Keratinocyte (primary cell): ENCODE data around the gene NGEF. TPM values are rescaled to one million over a fixed set of nuclear protein-coding genes. Genes with fewer than 3 reads are reported as not detected.

Experiments
- DNase-seq: peaks from one replicate; pipeline ENCODE4 v3.0.0-alpha.2; 2011; ENCODE audit warnings: low read depth, missing footprints, low spot score
- FAIRE-seq: peaks from 2 replicates; lab custom pipeline; 2011; peaks lifted over from hg19 to GRCh38; lab: Jason Lieb, UNC
- H2AFZ ChIP-seq: 2 replicates; pipeline ENCODE4 v1.6.0; 2012; ENCODE audit warnings: low read length, control low read depth, inconsistent platforms; ENCODE audit not compliant: control insufficient read depth
- H3K27ac ChIP-seq: 2 replicates; pipeline ENCODE4 v1.5.1; 2011; ENCODE audit warnings: low read length; ENCODE audit not compliant: control insufficient read depth, insufficient read depth
- H3K27me3 ChIP-seq: 3 replicates; pipeline ENCODE4 v1.6.0; 2011; ENCODE audit warnings: low read length; ENCODE audit not compliant: control insufficient read depth, insufficient read depth; ENCODE audit errors: extremely low read depth
- H3K36me3 ChIP-seq, 2 experiments: 2 replicates in 1 of 2; 3 replicates in 1 of 2; pipeline ENCODE4 v1.5.1; 2011; ENCODE audit warnings: low read length in 2 of 2, mild to moderate bottlenecking in 1 of 2; ENCODE audit not compliant: control insufficient read depth in 2 of 2, insufficient read depth in 2 of 2; ENCODE audit errors: extremely low read depth in 1 of 2
- H3K4me1 ChIP-seq: 3 replicates; pipeline ENCODE4 v1.5.1; 2011; ENCODE audit warnings: low read length; ENCODE audit not compliant: control insufficient read depth, insufficient read depth; ENCODE audit errors: extremely low read depth
- H3K4me2 ChIP-seq: 3 replicates; pipeline ENCODE4 v1.6.0; 2011; ENCODE audit warnings: low read depth, low read length; ENCODE audit not compliant: control insufficient read depth, insufficient read depth; ENCODE audit errors: extremely low read depth
- H3K4me3 ChIP-seq, 3 experiments: fragments of 200-600 bp in 1 of 3; sonication (generic) in 1 of 3; 2 replicates in 2 of 3; 3 replicates in 1 of 3; pipeline ENCODE4 v1.5.1; 2011 to 2016; ENCODE audit warnings: low read length in 3 of 3, mild to moderate bottlenecking in 3 of 3, control low read depth in 2 of 3, inconsistent platforms in 1 of 3, low read depth in 1 of 3, mixed read lengths in 1 of 3, mixed run types in 1 of 3, moderate library complexity in 1 of 3; ENCODE audit not compliant: control insufficient read depth in 2 of 3, insufficient read depth in 2 of 3; ENCODE audit errors: extremely low read depth in 1 of 3
- H3K79me2 ChIP-seq: 2 replicates; pipeline ENCODE4 v1.6.0; 2012; ENCODE audit warnings: low read length; ENCODE audit not compliant: control insufficient read depth, insufficient read depth
- H3K9ac ChIP-seq: 3 replicates; pipeline ENCODE4 v1.6.0; 2011; ENCODE audit warnings: low read length; ENCODE audit not compliant: control insufficient read depth, insufficient read depth; ENCODE audit errors: extremely low read depth
- H3K9me1 ChIP-seq: 3 replicates; pipeline ENCODE4 v1.6.0; 2011; ENCODE audit warnings: low read length; ENCODE audit not compliant: control insufficient read depth, insufficient read depth; ENCODE audit errors: extremely low read depth
- H3K9me3 ChIP-seq: 2 replicates; pipeline ENCODE4 v1.5.1; 2012; ENCODE audit warnings: low read depth, low read length; ENCODE audit not compliant: control insufficient read depth
- H4K20me1 ChIP-seq: 3 replicates; pipeline ENCODE4 v1.6.0; 2011; ENCODE audit warnings: low read length; ENCODE audit not compliant: control insufficient read depth, insufficient read depth; ENCODE audit errors: extremely low read depth
- CTCF ChIP-seq, 3 experiments: IDR thresholded peaks in 1 of 3; conservative IDR thresholded peaks in 1 of 3; optimal IDR thresholded peaks in 1 of 3; 2 replicates in 2 of 3; 3 replicates in 1 of 3; pipeline versions ENCODE3 to v1.5.1; 2011; ENCODE audit warnings: low read length in 3 of 3, mild to moderate bottlenecking in 3 of 3, moderate library complexity in 2 of 3, control low read depth in 1 of 3, inconsistent platforms in 1 of 3; ENCODE audit not compliant: insufficient read depth in 2 of 3; ENCODE audit errors: extremely low read depth in 1 of 3
- EZH2 ChIP-seq: IDR thresholded peaks from one replicate; pipeline ENCODE4 v1.6.1; 2012; ENCODE audit warnings: inconsistent platforms, mild to moderate bottlenecking, low read length, moderate library complexity
- dilution Hi-C: fragments of 300-500 bp; cut with MboI; formaldehyde crosslinking; loops from one replicate; pipeline ENCODE4 v1.7.0; 2020; ENCODE audit warnings: low sequenced_read_pairs; ENCODE audit not compliant: extremely low pct_ligation_motif_present
- polyA plus RNA-seq, 5 experiments: library from polyadenylated mRNA; depleted of rRNA in 3 of 5; stranded (reverse) in 3 of 5; stranded (forward) in 1 of 5; unstranded in 1 of 5; fragments of >200 nt; gene quantifications; 1 replicate in 1 of 5; 2 replicates in 3 of 5; 3 replicates in 1 of 5; pipeline versions ENCODE4 v1.2.1 to v1.2.3, GENCODE V29; 2011 to 2012; ENCODE audit warnings: missing spikeins in 2 of 5, low read depth in 1 of 5, low replicate concordance in 1 of 5

Gene NGEF
- polyA plus RNA-seq, 1 donor (not counting 4 experiments of a cell fraction or from before 2014, with no cell fraction given) = 0.17 TPM

DNA sequence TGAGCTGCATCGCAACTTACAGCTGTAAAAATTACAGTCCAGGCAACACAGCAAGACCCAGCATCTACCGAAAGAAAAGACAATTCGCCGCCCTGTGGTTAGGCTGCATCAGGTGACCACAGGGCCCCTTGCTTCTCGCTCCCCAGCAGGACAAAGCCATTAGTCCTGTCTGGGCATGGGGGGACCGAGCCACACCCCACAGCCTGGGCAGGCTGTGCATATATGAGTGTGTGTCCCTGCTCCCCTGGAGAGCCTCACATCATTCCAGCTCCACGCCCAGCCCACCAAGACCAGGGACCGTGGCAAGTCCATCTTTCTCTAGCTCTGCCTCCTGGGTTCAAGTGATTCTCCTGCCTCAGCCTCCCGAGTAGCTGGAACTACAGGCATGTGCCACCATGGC, 109.1 kb downstream of the NGEF start:
- Histone ChIP-seq H3K27ac (no peak overlapping the region), H3K36me3 (no peaks in the 10 kb centered on the region), H3K4me1 (peaks cover 13% of the 10 kb centered on the region), H3K9me3 (no peaks in the 10 kb centered on the region), H3K9me1 (no peaks in the 10 kb centered on the region), H3K9ac (no peak overlapping the region), H3K27me3 (no peaks in the 10 kb centered on the region), H3K79me2 (no peaks in the 10 kb centered on the region), H4K20me1 (no peaks in the 10 kb centered on the region), H3K4me2 (no peak overlapping the region), H2AFZ (no peak overlapping the region), H3K4me3 (no peak overlapping the region)
- FAIRE-seq (no peak), DNase-seq (no peak)
- TF ChIP-seq EZH2 = no peak
- no peak for TF ChIP-seq CTCF (optimal IDR thresholded peaks at IDR 0.05 in 1 of 3, IDR thresholded peaks at IDR 0.05 in 1 of 3, conservative IDR thresholded peaks at IDR 0.05 in 1 of 3; ENCODE audit: extremely low read depth in 1 of 3, insufficient read depth in 2 of 3, low read length in 3 of 3)
- dilution Hi-C loops = no loop called here

DNA sequence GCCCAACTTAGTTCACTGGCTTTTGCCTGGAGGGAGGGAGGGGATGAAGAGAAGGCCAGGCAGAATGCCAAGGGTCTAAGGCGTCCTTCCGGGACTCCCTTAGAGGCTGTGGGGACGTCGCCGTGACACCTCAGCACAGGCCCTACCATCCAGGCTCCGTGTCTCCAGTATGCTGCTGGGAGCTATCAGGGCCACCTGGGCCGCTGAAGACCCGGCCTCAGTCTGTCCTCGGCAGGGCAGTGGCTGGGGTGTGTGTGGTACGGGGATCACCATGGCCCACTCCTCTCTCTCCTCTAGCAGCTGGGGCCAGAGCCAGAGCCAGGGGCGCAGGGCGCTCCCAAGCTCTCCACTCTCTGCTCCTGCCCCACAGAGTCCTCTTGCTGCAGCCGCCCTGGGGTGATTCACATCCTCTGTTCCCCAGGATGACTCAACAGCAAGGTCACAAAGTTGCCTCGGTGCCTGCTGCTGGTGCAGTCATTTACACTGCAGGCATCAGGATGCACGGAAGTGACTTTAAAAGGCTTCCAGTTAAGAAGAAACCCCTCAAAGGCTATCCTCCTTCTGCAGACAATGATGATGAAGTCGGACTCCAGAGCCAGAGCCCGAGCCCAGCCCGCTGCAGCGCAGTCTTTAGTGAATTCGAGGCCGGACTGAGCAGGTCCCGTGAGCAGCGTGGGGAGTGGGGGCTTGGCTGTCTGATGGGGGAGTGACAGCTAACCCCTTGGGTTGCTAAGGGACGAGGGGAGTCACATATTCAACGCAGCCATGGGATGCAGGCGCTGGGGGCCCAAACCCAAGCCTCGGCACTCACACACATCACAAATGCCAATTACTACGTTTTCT, 111.1 kb downstream of the NGEF start:
- TF ChIP-seq CTCF (optimal IDR thresholded peaks at IDR 0.05 in 1 of 3, IDR thresholded peaks at IDR 0.05 in 1 of 3, conservative IDR thresholded peaks at IDR 0.05 in 1 of 3; ENCODE audit: extremely low read depth in 1 of 3, insufficient read depth in 2 of 3, low read length in 3 of 3) = no peak
- no peak for TF ChIP-seq EZH2
- Histone ChIP-seq H3K4me2 (peak overlapping the region; percentile 49), H3K9ac (no peak overlapping the region), H2AFZ (peak overlapping the region; percentile 60), H3K27me3 (no peaks in the 10 kb centered on the region), H3K4me1 (peaks cover 13% of the 10 kb centered on the region), H3K4me3 (peak overlapping the region in 1 of 3 experiments; percentile 25), H4K20me1 (no peaks in the 10 kb centered on the region), H3K9me1 (no peaks in the 10 kb centered on the region), H3K9me3 (no peaks in the 10 kb centered on the region), H3K79me2 (no peaks in the 10 kb centered on the region), H3K27ac (peak overlapping the region; percentile 30), H3K36me3 (no peaks in the 10 kb centered on the region)
- peak; percentile 30 for DNase-seq
- FAIRE-seq = peak; percentile 93
- dilution Hi-C loops = no loop called here
